ENCODE data around the gene RBFOX2. TPM values are rescaled to one million over a fixed set of nuclear protein-coding genes. Genes with fewer than 3 reads are reported as not detected.

RBFOX2 gene
- total and polyA plus RNA-seq, 8 donors = 12.9 to 33.7 (median 16.7) TPM

- Histone ChIP-seq H3K4me1 (peaks cover 0 to 24% (median 17%) of the 10 kb centered on the region in 3 donors), H3K4me3 (no peak overlapping the region), H3K27ac (no peak overlapping the region), H3K9me3 (no peaks in the 10 kb centered on the region), H3K27me3 (no peaks in the 10 kb centered on the region), H3K36me3 (no peaks in the 10 kb centered on the region)
- no peak for DNase-seq
- FAIRE-seq = no peak
- 91 to 92% methylated on average over 4 of the region's 4 CpGs for WGBS, 2 donors
- ATAC-seq = no peak
- TF ChIP-seq, protein P1, sequence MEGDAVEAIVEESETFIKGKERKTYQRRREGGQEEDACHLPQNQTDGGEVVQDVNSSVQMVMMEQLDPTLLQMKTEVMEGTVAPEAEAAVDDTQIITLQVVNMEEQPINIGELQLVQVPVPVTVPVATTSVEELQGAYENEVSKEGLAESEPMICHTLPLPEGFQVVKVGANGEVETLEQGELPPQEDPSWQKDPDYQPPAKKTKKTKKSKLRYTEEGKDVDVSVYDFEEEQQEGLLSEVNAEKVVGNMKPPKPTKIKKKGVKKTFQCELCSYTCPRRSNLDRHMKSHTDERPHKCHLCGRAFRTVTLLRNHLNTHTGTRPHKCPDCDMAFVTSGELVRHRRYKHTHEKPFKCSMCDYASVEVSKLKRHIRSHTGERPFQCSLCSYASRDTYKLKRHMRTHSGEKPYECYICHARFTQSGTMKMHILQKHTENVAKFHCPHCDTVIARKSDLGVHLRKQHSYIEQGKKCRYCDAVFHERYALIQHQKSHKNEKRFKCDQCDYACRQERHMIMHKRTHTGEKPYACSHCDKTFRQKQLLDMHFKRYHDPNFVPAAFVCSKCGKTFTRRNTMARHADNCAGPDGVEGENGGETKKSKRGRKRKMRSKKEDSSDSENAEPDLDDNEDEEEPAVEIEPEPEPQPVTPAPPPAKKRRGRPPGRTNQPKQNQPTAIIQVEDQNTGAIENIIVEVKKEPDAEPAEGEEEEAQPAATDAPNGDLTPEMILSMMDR (IDR thresholded peaks at IDR 0.05) = no peak
- intact Hi-C loops (cut with DNase I) = no loop called here
These were observed 44.1 kb downstream of the RBFOX2 start for GRCh38 chr22:35984183-35985175.

DNA sequence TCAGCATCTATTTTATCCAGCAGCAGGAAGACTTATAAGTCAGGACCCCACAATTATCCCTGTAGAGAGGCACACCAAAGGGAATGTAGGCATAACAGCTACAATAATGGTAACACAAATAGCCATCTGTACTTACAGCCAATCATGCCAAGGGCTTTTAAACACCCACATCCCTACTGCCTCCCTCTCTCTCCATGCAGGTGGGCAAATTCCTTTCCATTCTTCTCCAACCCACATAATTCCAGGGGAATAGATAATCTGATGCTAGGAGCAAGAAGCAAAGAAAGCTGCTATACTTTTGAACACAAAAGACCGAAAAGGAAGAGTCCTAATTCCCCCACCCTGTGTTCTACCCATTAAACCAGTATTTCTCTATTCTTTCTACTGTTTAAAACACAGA is 46.7 kb downstream of the RBFOX2 start:
- TF ChIP-seq, protein P1 (IDR thresholded peaks at IDR 0.05) = no peak
- no peak for ATAC-seq
- no peaks in the 10 kb centered on the region for H3K9me3 ChIP-seq
- WGBS, 2 donors = 89 to 96% methylated on average over 1 of the region's 1 CpG
- DNase-seq = no peak
- FAIRE-seq = no peak
- peaks cover 0 to 9% (median 6%) of the 10 kb centered on the region in 3 donors for H3K4me1 ChIP-seq
- H3K36me3 ChIP-seq = no peaks in the 10 kb centered on the region
- H3K27me3 ChIP-seq = no peaks in the 10 kb centered on the region
- no peak overlapping the region for H3K27ac ChIP-seq
- no peak overlapping the region for H3K4me3 ChIP-seq
- intact Hi-C loops (cut with DNase I) = no loop called here

GRCh38 chr22:35978889-35979288 is 49.7 kb downstream of the RBFOX2 start:
- intact Hi-C loops (cut with DNase I) = no loop called here
- FAIRE-seq (no peak), ATAC-seq (no peak)

GRCh38 chr22:35978201-35978600 is 50.4 kb downstream of the RBFOX2 start:
- Histone ChIP-seq H3K9me3 (no peaks in the 10 kb centered on the region), H3K36me3 (no peaks in the 10 kb centered on the region), H3K27ac (no peak overlapping the region), H3K4me3 (no peak overlapping the region), H3K27me3 (no peaks in the 10 kb centered on the region), H3K4me1 (peaks cover 11 to 17% (median 15%) of the 10 kb centered on the region in 3 donors)
- ATAC-seq = no peak
- no peak for FAIRE-seq
- TF ChIP-seq, protein P1 (IDR thresholded peaks at IDR 0.05) = no peak
- DNase-seq = no peak
- intact Hi-C loops (cut with DNase I) = no loop called here
- 97 to 100% methylated on average over 1 of the region's 1 CpG for WGBS, 2 donors

More at GRCh38 chr22:35978889-35979288, 49.7 kb downstream of the RBFOX2 start:
- no peak overlapping the region for H3K27ac ChIP-seq
- WGBS, 2 donors = 87 to 90% methylated on average over 5 of the region's 5 CpGs
- no peaks in the 10 kb centered on the region for H3K27me3 ChIP-seq
- TF ChIP-seq, protein P1 (IDR thresholded peaks at IDR 0.05) = no peak
- H3K36me3 ChIP-seq = no peaks in the 10 kb centered on the region
- no peak overlapping the region for H3K4me3 ChIP-seq
- no peaks in the 10 kb centered on the region for H3K9me3 ChIP-seq
- peaks cover 9 to 16% (median 10%) of the 10 kb centered on the region in 3 donors for H3K4me1 ChIP-seq
- DNase-seq = no peak

DNA sequence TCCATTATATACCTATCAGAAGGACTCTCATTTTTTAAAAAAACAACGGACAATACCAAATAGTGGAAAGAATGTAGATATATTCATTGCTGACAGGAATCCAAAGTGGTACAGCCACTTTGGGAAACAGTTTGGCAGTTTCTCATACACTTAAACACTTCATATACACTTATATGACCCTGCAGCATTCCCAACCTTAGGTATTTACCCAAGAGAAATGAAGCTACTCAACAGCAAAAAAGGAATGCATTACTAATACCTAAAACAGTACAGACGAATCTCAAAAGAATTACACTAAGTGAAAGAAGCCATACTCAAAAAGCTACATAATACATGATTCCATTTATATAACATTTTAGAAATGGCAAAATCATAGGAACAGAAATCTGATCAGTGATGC is 51.5 kb downstream of the RBFOX2 start:
- TF ChIP-seq, protein P1 (IDR thresholded peaks at IDR 0.05) = no peak
- H3K36me3 ChIP-seq = no peaks in the 10 kb centered on the region
- H3K27me3 ChIP-seq = no peaks in the 10 kb centered on the region
- 62 to 74% methylated on average over 2 of the region's 2 CpGs for WGBS, 2 donors
- H3K27ac ChIP-seq = no peak overlapping the region
- H3K4me3 ChIP-seq = no peak overlapping the region
- ATAC-seq (no peak), DNase-seq (no peak), FAIRE-seq (no peak)
- no peaks in the 10 kb centered on the region for H3K9me3 ChIP-seq
- peaks cover 21 to 24% (median 22%) of the 10 kb centered on the region in 3 donors for H3K4me1 ChIP-seq
- intact Hi-C loops (cut with DNase I) = no loop called here

Data from pancreas (tissue), 10 donors.